Measurements from ENCODE around the gene HDAC5. TPM values are rescaled to one million over a fixed set of nuclear protein-coding genes. Genes with fewer than 3 reads are reported as not detected.
"Not testable (repeated sequence)": the region's sequence is repeated elsewhere in the genome, so short reads cannot be mapped to it uniquely, and the experiment has no call there.

The HDAC5 gene
- polyA plus RNA-seq, 3 donors from 2014 or later = 12.0 to 28.7 (median 20.3) TPM

DNA sequence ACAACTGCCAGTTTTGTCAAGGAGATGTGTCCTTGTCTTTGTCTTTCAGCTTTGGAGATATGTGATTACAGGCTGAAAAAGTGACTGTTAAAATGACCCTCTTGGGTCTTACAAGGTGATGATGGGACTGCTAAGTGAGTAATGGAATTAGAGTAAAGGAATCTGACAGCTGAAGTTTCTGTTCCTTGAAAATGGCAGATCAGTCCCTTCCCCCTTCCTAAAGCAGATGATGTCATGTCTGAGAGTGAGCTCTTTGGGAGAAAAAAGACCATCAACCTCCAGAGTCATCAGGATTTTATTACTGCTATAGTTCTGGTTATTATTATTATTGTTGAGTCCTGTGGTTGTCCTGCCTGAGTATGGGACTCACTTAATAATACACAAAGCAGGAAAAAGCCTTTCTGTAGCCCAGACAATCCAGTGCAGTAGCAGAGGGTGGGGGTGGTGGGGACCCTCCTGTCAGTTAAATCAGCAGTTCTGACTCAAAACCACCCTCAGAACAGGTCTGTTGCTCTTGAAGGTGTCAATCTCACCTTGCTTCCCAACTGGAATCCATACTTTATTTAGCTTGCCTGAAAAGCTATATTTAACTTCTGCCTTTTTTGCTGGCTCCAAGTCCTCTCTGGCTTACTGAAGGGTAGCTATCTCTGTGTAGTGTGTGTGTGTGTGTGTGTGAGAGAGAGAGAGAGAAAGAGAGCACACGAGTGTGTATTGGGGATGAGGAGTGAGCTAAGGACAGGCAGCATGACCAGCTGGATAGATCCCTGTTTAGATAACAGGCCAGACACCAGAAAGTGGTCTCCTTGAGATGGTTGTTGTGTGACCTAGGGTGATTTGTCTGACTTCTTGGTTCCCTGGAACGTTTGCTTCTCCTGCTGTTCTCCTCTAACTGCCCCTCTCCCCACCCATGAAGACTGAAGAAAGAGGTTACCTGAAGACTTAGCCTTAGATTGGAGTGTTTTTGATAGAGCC lies 23.2 kb upstream of the HDAC5 start:
- Mint-ChIP-seq H3K9me3 (no peaks in the 10 kb centered on the region), H3K36me3 (no peaks in the 10 kb centered on the region), H3K27ac (peak overlapping the region in 1 of 6 donors; percentile 20), H3K27me3 (ENCODE audit: low read depth in 3 of 3) (peaks cover 2 to 10% (median 4%) of the 10 kb centered on the region in 3 donors), H3K4me1 (peaks cover 7 to 8% of the 10 kb centered on the region in 2 donors), H3K4me3 (no peak overlapping the region)
- DNase-seq = no peak

DNA sequence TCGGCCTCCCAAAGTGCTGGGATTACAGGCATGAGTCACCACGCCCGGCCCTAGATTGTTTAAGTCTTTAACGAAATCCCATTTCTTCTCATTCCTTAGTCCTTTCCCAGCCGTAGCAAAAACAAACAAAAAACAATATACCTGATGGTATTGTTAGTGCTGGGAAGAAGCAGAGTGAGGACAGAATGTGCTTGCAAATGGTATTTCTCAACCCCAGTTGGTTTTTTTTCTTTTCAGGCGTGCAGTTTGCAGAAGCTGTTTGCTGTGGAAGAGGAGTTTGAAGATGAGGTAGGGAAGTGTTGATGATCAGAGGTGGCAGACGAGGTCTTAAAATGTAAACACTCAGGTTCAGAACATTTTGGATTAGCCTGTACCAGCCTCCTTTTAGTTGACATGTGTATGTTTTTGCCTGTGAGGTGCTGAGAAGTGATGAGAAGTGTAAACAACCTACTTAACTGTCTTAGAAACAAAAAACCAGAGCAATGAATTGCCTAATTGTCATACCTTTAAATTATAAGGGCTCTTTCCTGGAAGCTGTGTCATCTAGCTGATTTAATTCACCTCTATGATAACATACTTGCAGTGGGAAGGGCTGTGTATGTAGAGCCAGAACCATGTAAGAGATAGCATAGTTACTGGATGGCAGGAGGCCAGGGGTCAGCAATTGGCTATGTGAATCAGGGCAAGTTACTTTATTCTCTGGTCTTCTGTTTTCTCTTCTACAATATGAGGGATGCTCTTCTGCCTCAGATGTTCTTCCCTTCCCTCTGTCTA lies 21.7 kb upstream of the HDAC5 start:
- no peak for DNase-seq
- Mint-ChIP-seq H3K27me3 (ENCODE audit: low read depth in 3 of 3) (peaks cover 4 to 15% (median 7%) of the 10 kb centered on the region in 3 donors), H3K4me3 (no peak overlapping the region), H3K9me3 (no peaks in the 10 kb centered on the region), H3K36me3 (no peaks in the 10 kb centered on the region), H3K4me1 (peaks cover 13% of the 10 kb centered on the region in 2 donors), H3K27ac (no peak overlapping the region)

DNA sequence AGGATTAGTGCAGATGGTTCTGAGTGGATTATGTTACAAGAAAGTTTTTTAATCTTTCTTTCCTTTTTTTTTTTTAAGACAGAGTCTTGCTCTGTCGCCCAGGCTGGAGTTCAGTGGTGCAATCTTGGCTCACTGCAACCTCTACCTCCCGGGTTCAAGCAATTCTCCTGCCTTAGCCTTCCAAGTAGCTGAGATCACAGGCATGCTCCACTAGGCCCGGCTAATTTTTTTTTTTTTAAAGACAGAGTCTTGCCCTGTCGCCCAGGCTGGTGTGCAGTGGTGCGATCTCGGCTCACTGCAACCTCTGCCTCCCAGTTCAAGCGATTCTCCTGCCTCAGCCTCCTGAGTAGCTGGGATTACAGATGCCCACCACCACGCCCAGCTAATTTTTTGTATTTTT lies 20.5 kb upstream of the HDAC5 start:
- H3K4me3 Mint-ChIP-seq = peak overlapping the region in 2 of 5 donors; percentile 30 to 35
- H3K27me3 Mint-ChIP-seq (ENCODE audit: low read depth in 3 of 3) = peaks cover 4 to 15% (median 7%) of the 10 kb centered on the region in 3 donors
- H3K36me3 Mint-ChIP-seq, H3K9me3 Mint-ChIP-seq, DNase-seq, H3K27ac Mint-ChIP-seq: not testable (repeated sequence)
- peaks cover 13% of the 10 kb centered on the region in 2 donors for H3K4me1 Mint-ChIP-seq

DNA sequence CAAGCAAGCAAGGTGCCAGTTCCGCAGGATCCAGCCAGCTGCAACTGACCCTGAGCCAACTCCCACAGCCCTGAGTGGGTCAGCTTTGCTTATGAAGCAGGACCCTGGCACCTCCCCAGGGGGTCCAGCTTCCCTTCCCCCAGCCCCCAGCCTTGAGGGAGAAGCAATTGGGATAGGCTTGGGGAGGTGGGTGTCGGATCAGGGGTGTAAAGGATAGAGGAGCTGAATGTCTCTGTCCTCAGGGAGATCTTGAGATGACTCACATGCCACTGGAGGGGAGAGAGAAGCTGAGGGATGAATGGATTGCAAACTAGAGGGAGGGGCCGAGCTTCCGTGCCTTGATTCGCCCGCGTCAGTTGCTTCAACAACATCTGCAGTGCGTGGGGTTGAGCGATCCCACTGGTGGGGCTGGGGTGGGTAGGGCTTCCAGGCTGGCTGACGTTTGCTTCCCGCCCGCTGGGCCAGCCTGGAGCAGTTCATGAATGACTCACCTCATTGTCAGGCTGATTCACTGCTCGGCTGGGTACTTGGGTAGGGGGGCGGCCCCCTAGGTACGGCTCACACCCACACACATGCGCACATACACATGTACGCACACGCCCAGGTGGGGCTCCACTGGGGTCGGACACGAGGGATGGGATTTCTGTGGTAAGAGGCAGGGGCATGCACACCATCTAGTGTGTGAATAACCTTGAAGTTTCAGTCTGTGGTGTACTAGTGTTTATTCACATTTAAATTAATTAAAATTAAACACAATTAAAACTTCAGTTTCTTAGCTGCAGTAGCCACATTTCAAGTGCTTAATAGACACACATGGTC lies 14.7 kb upstream of the HDAC5 start:
- Mint-ChIP-seq H3K9me3 (no peaks in the 10 kb centered on the region), H3K4me3 (no peak overlapping the region), H3K4me1 (peaks cover 13 to 15% of the 10 kb centered on the region in 2 donors)

DNA sequence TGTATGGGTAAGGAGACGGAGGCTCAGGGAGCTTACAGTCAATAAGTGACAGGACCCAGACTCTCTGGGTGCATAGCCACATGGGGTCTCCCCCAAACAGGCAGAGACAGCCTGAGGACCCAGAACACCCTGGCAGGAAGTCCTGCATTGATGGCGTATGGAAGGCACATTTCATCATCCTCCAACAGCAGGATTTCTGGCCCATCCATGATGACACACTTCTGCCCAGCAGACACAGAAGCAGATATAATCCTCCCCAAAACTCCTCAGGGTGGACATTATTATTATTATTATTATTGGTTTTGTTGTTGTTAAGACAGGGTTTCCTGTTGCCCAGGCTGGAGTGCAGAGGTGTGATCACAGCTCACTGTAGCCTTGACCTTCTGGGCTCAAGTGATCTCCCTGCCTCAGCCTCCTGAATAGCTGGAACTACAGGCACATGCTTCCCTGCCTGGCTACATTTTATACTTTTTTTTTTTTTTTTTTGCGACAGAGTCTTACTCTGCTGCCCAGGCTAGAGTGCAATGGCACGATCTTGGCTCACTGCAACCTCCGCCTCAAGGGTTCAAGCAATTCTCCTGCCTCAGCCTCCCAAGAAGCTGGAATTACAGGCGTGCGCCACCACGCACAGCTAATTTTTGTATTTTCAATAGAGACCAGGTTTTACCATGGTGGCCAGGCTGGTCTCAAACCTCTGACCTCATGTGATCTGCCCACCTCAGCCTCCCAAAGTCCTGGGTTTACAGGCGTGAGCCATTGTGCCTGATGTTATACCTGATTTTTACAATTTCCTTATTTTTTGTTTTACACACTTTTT lies 11.5 kb upstream of the HDAC5 start:
- Mint-ChIP-seq H3K36me3 (no peaks in the 10 kb centered on the region), H3K27me3 (ENCODE audit: low read depth in 3 of 3) (peaks cover 0 to 4% (median 3%) of the 10 kb centered on the region in 3 donors), H3K27ac (no peak overlapping the region), H3K4me1 (peaks cover 0 to 2% of the 10 kb centered on the region in 2 donors), H3K4me3 (no peak overlapping the region), H3K9me3 (no peaks in the 10 kb centered on the region)
- no peak for DNase-seq

More for the DNA sequence above, 14.7 kb upstream of the HDAC5 start:
- DNase-seq = no peak
- peaks cover 4 to 15% (median 8%) of the 10 kb centered on the region in 3 donors for H3K27me3 Mint-ChIP-seq (ENCODE audit: low read depth in 3 of 3)
- no peaks in the 10 kb centered on the region for H3K36me3 Mint-ChIP-seq
- H3K27ac Mint-ChIP-seq = no peak overlapping the region

DNA sequence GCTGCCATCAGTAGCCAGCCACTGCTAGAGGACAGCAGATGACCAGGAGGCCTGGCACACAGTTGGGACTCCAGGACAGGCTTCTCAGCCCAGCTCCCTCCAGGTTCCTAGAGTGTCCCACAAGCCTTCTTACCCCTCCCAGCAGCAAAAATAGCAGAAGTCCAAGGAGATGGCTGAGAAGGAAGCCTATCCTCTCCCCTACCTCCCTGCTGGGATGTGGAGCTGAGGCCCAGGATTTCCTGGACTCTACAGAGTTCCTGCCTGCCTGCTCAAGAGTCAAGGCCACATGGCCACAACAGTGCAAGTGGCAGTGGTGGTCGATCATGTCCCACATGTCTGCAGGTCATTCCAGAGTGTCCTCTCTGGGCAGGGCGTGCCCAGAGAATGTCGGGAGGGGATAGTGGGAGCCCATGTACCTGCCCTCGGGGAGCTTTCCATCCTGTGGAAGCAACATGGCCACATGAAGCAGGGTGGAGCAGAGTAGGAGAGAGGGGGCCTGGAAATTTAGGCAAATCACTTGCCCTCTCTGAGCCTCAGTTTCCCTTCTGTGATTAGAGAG lies 10.6 kb upstream of the HDAC5 start:
- H3K36me3 Mint-ChIP-seq = no peaks in the 10 kb centered on the region
- no peak overlapping the region for H3K4me3 Mint-ChIP-seq
- H3K4me1 Mint-ChIP-seq = peaks cover 0 to 2% of the 10 kb centered on the region in 2 donors
- H3K27ac Mint-ChIP-seq = no peak overlapping the region
- H3K9me3 Mint-ChIP-seq = no peaks in the 10 kb centered on the region
- DNase-seq = no peak
- H3K27me3 Mint-ChIP-seq (ENCODE audit: low read depth in 3 of 3) = peaks cover 0 to 4% (median 3%) of the 10 kb centered on the region in 3 donors

DNA sequence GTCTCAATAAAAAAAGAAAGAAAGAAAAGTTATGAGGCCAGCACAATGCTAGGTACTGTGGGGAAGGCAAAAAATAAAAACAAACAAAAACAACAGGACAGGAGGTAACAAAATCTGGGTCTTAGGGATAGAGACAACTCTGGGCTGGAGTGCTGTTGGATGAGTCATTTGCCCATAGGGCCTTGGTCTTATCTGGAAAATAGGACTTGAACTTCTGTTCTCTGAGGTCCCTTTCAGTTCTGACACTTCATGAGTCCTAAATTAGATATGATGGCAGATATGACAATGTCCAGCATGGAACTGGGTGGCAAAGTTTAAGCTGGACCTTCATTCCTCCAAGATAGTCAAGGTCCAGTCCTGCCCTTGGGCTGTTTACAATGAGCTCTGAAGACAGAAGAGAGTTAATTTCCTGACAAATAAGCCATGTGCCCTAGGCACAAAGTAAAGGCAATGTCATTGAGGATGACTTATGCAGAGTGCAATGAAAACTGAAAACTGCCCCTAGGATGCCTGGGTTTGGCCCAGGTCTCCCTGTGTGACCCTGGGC lies 8.9 kb upstream of the HDAC5 start:
- Mint-ChIP-seq H3K36me3 (no peaks in the 10 kb centered on the region), H3K9me3 (no peaks in the 10 kb centered on the region), H3K27ac (no peak overlapping the region), H3K4me1 (peaks cover 0 to 2% of the 10 kb centered on the region in 2 donors), H3K4me3 (no peak overlapping the region), H3K27me3 (ENCODE audit: low read depth in 3 of 3) (peaks cover 0 to 2% (median 2%) of the 10 kb centered on the region in 3 donors)
- DNase-seq = no peak

DNA sequence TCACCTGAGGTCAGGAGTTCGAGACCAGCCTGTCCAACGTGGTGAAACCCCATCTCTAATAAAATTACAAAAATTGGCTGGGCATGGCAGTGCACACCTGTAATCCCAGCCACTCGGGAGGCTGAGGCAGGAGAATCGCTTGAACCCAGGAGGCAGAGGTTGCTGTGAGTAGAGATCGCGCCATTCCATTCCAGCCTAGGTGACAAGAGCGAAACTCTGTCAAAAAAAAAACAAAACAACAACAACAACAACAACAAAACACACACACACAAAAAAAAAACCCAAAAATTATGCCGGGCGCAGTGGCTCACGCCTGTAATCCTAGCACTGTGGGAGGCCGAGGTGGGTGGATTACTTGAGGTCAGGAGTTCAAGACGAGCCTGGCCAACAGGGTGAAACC lies 7.9 kb upstream of the HDAC5 start:
- H3K36me3 Mint-ChIP-seq; H3K4me3 Mint-ChIP-seq; DNase-seq; H3K27ac Mint-ChIP-seq; H3K27me3 Mint-ChIP-seq (ENCODE audit: low read depth in 3 of 3); H3K9me3 Mint-ChIP-seq; H3K4me1 Mint-ChIP-seq: not testable (repeated sequence)

DNA sequence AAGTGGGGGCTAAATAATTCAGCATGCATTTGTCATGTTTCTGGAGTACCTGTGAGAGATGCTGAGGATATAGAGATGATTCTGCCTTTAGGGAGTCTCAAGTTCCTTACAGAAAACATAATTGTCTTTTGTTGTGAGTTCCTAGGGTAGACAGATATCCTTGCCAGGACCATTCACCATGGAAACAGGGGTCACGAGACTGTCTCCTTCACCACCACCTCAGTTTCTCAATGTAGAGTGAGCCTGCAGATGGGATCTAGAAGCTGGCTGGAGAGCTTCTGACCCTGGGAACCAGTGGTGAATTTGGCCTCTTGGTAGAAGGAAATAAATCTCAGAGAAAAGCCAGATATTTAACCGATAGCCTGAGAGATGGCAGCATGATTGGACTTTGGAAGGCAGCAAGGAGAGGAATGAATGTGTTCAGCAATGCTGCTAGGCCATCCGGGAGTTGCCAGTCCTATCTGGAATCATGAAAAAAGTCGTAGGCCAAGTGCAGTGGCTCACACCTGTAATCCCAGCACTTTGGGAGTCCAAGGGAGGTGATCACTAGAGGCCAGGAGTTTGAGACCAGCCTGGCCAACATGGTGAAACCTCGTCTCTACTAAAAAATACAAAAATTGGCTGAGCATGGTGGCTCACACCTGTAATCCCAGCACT lies 7.4 kb upstream of the HDAC5 start:
- Mint-ChIP-seq H3K36me3 (no peaks in the 10 kb centered on the region), H3K4me1 (peaks cover 0 to 2% of the 10 kb centered on the region in 2 donors), H3K27ac (no peak overlapping the region), H3K27me3 (ENCODE audit: low read depth in 3 of 3) (peaks cover 0 to 2% (median 0%) of the 10 kb centered on the region in 3 donors), H3K4me3 (no peak overlapping the region), H3K9me3 (no peaks in the 10 kb centered on the region)
- no peak for DNase-seq

DNA sequence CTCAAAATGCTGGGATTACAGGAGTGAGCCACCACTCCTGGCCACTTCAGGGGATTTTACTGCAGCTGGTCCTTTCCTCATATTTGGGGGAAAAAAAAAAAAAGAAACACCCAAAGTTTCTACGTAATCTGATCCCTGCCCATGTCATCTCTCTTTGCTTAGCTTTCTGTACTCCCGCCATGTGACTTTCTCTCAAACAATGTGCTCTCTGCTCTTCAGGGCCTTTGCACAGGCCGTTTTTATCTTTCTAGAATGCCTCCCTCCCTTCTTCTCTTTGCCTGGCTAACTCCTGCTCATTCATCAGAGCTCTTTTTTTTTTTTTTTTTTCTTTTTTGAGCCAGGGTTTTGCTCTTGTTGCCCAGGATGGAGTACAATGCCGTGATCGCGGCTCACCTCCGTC lies 4.9 kb upstream of the HDAC5 start:
- Mint-ChIP-seq H3K4me1 (peaks cover 7 to 11% of the 10 kb centered on the region in 2 donors), H3K9me3 (no peaks in the 10 kb centered on the region), H3K4me3 (no peak overlapping the region), H3K36me3 (no peaks in the 10 kb centered on the region), H3K27ac (no peak overlapping the region), H3K27me3 (ENCODE audit: low read depth in 3 of 3) (peaks cover 5 to 6% (median 5%) of the 10 kb centered on the region in 3 donors)
- DNase-seq = no peak

DNA sequence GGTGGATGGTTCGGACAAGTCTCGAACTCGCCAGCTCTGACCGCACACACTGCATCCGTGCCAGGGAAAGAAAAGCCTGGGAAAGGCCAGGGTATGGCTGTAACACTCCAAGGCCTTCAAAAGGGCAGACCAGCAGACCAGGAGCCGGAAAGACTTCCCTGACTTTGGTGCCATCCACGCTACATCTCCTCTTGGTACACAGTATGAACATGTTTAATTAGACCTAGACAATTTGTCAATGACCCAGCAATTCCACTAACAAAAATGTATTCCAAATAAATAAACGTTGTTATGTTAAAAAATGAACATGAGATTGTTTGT lies 637 bp upstream of the HDAC5 start:
- Mint-ChIP-seq H3K36me3 (no peaks in the 10 kb centered on the region), H3K27me3 (ENCODE audit: low read depth in 3 of 3) (peaks cover 5 to 17% (median 9%) of the 10 kb centered on the region in 3 donors), H3K9me3 (no peaks in the 10 kb centered on the region), H3K4me1 (peaks cover 27 to 28% of the 10 kb centered on the region in 2 donors), H3K4me3 (peak overlapping the region; percentile 84 to 96 (median 92)), H3K27ac (peak overlapping the region; percentile 80 to 94 (median 90))
- no peak for DNase-seq

DNA sequence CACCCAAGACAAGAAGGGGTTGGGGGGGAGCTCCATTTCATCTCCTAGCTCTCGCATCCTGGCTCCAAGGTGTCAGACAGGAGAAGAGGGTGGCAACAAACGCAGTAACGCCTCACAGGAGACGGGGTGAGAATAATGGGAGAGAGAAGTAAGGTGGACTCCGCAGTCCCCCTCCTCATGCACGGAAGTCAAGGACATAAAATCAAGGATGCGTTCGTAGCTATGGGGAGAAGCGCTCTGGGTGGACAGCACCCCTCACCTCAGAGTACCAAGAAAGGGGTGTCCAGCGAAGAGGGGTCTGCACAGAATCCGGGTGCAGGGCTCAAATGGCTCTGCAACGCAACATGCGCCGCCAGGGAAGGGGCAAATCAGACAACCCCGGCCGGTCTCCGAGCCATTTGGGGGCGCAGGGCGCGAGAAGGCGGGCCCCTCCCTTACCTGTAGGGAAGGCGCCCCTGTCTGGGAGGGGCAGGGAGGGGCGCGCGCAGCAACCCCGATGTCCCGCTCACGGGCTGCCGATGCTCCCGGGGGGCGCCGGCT lies 555 bp downstream of the HDAC5 start:
- peaks cover 27 to 37% of the 10 kb centered on the region in 2 donors for H3K4me1 Mint-ChIP-seq
- DNase-seq = peak in 1 of 3 donors; percentile 21
- peak overlapping the region; percentile 57 to 96 (median 90) for H3K27ac Mint-ChIP-seq
- H3K36me3 Mint-ChIP-seq = no peaks in the 10 kb centered on the region
- peak overlapping the region; percentile 84 to 92 (median 89) for H3K4me3 Mint-ChIP-seq
- peaks cover 5 to 17% (median 9%) of the 10 kb centered on the region in 3 donors for H3K27me3 Mint-ChIP-seq (ENCODE audit: low read depth in 3 of 3)
- H3K9me3 Mint-ChIP-seq = no peaks in the 10 kb centered on the region

All from immature natural killer cell (primary cell).